GM19395 (cell line): ENCODE data around the gene OCA2.
"Not testable (repeated sequence)": the region's sequence is repeated elsewhere in the genome, so short reads cannot be mapped to it uniquely, and the experiment has no call there.

Experiments
- ATAC-seq: cut with Tn5 transposase; IDR thresholded peaks from one replicate; pipeline ENCODE4 v1.9.1; 2021; ENCODE audit warnings: mild to moderate bottlenecking, moderate library complexity; ENCODE audit not compliant: unreplicated experiment

OCA2 gene

DNA sequence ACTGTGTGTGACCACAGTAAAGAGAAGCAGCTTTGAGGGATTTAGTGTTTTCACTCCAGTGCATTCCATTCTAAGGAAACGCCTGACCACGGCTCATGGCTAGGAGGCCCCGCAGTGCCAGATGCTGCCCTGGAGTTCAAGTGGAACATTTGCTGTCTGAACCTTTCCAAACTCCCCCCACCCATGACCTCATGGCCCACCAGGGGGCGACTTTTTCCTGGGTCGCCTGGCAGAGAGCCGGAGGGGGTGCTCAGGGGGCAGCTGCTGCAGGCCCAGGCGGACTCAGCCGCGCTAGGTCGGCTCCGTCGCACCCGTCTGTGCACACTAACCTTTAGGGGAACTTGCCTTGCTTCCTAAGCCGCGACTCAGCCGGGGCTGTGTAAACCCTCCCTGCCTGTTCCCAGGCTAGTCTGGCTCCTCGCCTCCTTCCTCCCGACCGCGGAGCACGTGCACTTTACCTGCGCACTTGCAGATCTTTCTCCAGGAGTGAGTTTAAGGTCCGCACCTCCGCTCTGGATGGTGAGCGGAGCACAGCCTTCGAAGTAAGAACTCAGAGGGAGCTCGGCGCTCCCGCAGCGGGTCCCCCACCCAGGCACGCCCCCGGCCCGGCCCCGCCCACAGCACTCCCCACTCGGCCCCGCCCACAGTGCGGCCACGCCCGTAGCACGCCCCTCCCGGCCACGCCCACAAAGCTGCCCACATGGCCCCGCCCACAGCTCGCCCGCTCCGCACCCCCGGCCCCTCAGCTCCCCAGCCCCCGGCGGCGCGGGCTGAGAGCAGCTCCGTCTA is at the start of gene OCA2:
OCA2 (minus strand) TSS at position 550 of the 789 bp plus-strand sequence. CDS start 17,441 bp downstream, outside the sequence.
- ATAC-seq: no peak

- ATAC-seq: no peak
These were observed 48.7 kb upstream of the OCA2 start for GRCh38 chr15:28147801-28148200.

DNA sequence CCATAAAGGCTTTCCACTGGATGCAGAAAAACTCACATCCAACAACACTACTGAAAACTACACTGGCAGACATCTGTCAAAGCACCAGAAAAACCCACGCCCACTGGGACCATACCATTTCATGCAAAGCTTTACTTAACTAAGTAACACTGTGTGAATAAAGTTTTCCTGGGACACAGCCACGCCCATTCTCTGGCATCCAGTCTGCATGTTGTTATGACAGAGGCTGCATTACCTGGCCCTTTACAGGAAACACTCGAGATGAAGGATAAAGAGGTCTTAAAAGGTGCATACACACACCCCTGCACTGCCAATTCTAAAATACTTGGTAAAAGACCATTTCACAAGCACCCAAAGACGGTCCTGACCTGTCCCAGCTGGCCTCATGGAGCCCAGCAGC is 46.3 kb upstream of the OCA2 start:
- ATAC-seq: not testable (repeated sequence)

DNA sequence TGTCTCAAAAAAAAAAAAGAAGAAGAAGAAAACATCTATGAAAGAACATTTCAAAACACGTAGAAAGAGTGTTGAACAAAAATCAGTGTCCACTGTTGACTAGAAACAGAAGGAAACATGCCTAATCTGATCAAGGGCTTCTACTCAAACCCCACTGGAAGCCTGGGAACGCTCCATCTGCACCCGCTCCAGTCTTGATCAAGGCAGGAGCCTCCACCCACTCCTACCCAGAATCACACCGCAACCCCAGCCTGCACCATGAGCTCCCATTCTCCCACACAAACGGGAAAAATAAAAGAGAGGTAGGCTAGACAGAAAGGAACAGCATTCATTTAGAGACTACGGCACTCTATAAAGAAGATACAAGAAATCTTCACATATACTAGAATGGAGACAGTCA is 40.9 kb upstream of the OCA2 start:
- ATAC-seq: no peak

DNA sequence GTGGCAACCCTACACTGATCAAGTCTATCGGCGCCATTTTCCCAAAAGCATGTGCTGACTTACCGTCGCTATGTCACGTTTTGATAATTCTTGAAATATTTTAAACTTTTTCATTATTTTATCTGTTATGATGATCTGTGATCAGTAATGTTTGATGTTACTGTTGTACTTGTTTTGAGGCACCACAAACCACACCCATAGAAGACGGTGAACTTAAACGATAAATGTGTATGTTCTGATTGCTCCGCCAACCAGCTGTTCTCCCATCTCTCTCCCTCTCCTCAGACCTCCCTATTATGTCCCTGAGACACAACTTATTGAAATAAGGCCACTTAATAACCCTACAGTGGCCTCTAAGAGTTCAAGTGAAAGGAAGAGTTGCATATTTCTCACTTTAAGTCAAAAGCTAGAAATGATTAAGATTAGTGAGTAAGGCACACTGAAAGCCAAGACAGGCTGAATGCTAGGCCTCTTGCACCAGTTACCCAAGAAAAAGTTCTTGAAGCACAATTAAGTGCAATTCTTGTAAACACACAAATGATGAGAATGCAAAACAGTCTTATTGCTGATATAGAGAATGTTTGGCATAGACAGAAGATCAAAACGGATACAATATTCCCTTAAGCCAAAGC is 38.4 kb upstream of the OCA2 start:
- not testable (repeated sequence) for ATAC-seq

GRCh38 chr15:28136236-28136904 is 37.3 kb upstream of the OCA2 start:
- peak; percentile 100 for ATAC-seq

GRCh38 chr15:28133281-28133680 is 34.2 kb upstream of the OCA2 start:
- ATAC-seq: no peak

GRCh38 chr15:28132524-28133275 is 33.6 kb upstream of the OCA2 start:
- no peak for ATAC-seq

DNA sequence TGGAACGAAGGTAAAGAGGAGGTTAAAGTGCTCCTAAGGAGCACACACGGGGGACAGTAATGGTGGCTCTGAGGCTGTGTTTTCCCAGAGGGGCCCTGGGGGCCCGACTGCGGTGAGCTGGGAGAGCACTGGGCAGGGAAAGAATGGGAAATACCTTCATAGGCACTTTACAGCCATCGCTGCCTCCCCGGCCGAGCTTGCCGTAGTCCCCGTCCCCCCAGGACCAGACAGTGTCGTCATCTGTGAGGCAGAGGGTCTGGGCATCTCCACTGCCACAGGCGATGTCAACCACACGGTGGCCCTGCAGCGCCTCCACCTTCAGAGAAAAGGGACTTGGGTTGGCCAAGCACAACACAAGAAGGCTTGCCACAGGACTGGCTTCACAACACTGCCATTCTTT is 32.8 kb upstream of the OCA2 start:
- ATAC-seq: no peak

DNA sequence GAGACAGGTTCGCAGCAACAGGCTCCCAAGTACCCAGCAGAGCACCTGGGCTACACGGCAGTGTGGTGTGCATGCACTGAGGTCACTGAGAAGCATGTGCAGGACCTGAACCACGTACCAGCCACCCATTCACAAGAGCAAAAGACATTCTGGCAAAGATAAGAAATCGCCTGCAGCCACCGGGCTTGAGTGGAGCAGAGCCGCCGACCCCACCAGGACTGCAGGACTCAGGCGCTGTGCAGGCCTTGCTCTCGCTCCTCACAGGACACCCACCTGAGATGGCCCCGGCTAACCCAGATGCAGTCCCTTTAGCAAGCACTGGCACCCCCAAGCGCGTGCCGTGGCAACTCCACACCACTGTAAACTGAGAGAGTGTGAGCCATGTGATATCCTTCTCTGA is 32.3 kb upstream of the OCA2 start:
- ATAC-seq: no peak

- ATAC-seq: no peak
These were observed 31.5 kb upstream of the OCA2 start for GRCh38 chr15:28130651-28131050.

- no peak for ATAC-seq
These were observed 30.2 kb upstream of the OCA2 start for GRCh38 chr15:28129231-28129848.

DNA sequence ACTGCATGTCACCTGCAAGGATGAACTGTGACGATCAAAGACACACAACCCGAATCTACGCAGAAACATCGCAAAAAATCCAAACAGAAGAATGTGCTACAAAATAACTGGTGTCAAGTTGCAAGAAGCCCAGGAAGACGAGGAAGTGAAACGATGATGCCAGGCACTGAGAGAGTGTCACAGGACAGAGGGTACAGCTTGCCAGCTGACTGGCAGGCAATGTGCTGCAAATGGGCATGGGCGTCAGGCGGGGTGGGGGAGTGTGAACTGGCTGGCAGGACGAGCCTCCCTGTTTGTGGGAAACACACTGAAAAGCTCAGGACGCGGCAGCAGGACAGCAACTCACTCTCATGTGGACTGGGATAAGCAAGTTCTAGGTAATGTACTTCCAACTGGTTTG is 28.9 kb upstream of the OCA2 start:
- ATAC-seq: no peak

DNA sequence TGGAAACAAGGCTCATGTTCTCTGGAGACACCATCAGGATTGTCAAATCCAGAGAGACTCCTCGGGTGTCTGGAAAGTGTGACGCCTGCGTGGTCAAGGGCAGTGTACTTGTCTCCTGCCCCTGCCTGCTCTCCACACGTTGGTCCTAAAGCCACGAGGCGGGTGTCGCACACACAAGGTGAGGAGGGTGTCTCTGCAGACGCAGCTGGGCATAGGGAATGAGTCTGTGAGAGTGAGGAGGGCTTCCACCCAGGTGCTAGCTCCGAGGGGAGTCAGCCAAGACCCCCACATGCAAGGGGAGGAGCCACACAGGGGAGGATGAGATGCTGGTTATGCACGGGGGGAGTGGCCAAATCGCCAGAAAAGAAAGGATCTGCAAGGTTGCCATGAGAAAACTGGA is 27.9 kb upstream of the OCA2 start:
- no peak for ATAC-seq

- no peak for ATAC-seq
These were observed 26.8 kb upstream of the OCA2 start for GRCh38 chr15:28125673-28126651.

DNA sequence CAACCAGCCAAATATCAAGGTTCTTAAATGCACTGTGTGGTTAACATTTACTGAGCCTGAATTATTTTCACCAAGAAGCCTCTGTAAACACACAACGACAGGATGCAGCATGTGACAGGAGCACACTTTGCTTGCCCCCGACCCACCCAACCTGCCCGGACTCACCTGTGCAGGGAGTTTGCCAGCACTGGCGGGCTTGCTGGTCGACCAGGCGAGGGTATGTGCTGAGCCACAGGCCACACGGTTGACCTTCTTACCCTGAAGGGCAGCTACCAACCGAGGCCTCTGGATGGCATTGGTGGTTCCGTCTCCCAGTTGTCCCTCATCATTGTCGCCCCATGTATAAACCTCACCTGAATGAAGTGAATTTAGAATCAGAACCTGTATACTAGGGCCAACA is 25.7 kb upstream of the OCA2 start:
- no peak for ATAC-seq

GRCh38 chr15:28123408-28124023 is 24.4 kb upstream of the OCA2 start:
- ATAC-seq: no peak

GRCh38 chr15:28122038-28122949 is 23.2 kb upstream of the OCA2 start:
- no peak for ATAC-seq
